HG03354 (cell line): ENCODE measurements around the gene PLAC9.
A peak's percentile ranks its signal among the peaks of the same experiment; 100 is the strongest.
"Not testable (repeated sequence)": the region's sequence is repeated elsewhere in the genome, so short reads cannot be mapped to it uniquely, and the experiment has no call there.

Experiments
- ATAC-seq: cut with Tn5 transposase; IDR thresholded peaks from one replicate; pipeline ENCODE4 v1.9.1; 2021; ENCODE audit warnings: mild to moderate bottlenecking; ENCODE audit not compliant: unreplicated experiment, poor library complexity, severe bottlenecking

The PLAC9 gene

DNA sequence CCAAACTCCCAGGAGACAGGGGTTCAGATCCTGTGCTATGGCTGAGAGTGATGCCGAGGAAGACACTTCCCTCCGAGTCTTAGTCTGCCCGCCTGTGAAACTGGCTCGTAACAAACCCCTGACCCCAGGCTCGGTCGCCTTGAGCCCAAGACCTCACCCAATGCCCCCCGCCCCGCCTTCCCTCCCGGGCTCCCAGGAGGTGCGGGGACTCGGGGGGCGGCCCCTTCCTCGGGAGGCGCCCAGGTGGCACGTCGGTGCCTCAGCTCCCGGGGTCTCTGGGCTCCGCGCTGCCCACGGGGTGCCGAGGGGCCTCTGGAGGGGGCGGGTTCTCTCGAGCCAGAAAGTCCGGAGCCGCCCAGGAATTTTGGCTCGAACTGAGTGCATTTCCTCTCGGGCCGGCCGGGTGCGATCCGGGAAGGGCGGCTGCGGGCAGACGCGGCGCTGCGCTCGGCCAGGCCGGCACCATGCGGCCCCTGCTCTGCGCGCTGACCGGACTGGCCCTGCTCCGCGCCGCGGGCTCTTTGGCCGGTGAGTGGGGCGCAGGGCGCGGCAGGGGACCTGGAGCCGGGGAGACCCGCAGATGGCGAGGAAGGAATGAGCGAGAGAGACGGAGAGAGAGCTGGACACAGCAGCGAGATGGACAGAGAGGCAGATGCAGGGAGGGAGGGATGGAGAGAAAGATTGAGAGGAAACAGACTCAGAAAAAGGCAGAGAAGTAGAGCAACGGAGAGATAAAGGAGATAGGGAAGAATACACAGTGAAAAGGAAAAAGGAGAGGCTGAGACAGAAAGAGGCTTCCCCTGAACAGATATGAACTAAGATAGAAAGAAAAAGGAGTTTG, at the start of gene PLAC9:
Gene PLAC9, plus strand, starts transcription at position 432 of the 841 bp plus-strand sequence. Its CDS starts 33 bp downstream, at position 465.
- no peak for ATAC-seq

DNA sequence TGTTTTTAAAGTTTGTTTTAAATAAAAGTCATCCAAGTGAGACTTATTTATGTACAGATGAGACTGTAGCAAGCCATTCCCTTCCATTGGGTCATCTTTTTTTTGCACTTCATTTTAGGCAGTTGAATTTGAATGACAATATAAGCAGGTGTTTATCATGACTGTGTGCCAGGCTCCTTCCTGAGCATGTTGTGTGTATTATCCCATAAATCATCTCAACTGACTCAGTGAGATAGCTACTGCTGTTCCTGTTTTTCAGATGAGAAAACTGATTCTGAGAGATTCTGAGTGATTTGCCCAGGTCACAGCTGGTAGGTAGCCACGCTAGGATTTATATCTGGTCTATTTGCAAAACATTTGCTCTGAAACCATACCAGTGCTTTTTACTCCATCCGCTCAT, 42.4 kb upstream of the PLAC9 start:
- ATAC-seq = no peak

DNA sequence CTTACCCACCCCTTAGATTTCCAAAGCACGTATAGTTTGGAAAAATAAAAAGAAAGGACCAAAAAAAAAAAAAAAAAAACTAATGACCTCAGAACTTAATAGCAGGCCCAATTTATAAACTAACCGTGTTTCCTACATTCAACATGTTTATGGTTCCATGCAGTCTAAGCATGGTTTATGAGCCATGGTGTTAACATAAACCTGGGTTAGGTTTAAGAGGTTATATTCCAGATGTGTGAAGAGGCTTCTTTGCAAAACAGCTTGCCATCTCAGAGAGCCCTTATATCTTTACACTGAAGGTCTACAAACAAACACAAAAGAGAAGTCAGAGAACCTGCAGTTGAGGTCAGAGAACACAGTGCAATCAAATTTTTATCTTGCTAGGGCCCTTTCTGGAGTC, 38.3 kb upstream of the PLAC9 start:
- ATAC-seq = no peak

DNA sequence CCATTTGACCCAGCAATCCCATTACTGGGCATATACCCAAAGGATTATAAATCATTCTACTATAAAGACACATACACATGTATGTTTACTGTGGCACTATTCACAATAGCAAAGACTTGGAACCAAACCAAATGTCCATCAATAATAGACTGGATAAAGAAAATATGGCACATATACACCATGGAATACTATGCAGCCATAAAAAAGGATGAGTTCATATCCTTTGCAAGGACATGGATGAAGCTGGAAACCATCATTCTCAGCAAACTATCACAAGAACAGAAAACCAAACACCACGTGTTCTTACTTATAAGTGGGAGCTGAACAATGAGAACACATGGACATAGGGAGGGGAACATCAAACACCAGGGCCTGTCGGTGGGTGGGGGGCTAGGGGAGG, 34.3 kb upstream of the PLAC9 start:
- ATAC-seq = not testable (repeated sequence)

DNA sequence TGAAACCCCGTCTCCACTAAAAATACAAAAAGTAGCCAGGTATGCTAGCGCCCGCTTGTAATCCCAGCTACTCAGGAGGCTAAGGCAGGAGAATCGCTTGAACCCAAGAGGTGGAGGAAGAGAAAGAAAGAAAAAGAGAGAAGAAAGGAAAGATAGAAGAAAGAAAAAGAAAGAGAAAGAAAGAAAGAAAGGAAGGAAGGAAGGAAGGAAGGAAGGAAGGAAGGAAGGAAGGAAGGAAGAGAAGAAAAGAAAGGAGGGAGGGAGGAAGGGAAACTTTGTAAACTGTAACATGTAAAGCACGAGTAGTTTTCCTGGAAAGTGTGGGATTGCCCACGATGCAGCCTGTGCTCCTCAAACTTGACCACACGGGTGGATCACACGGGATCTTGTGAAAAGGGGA, 33.2 kb upstream of the PLAC9 start:
- ATAC-seq = not testable (repeated sequence)

DNA sequence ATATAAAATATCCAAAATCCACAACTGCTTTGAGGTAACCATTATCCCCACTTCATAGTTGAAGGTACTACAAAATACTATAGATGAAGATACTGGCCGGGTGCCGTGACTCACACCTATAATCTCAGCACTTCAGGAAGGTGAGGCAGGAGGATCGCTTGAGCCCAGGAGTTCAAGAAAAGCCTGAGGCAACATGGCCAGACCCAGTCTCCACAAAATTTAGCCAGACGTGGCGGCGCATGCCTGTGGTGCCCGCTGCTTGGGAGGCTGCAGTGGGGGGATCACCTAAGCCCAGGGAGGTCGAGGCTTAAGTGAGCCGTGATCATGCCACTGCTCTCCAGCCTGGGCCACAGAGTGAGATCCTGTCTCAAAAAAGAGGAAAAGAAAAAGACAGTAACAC, 32.4 kb upstream of the PLAC9 start:
- ATAC-seq = no peak

DNA sequence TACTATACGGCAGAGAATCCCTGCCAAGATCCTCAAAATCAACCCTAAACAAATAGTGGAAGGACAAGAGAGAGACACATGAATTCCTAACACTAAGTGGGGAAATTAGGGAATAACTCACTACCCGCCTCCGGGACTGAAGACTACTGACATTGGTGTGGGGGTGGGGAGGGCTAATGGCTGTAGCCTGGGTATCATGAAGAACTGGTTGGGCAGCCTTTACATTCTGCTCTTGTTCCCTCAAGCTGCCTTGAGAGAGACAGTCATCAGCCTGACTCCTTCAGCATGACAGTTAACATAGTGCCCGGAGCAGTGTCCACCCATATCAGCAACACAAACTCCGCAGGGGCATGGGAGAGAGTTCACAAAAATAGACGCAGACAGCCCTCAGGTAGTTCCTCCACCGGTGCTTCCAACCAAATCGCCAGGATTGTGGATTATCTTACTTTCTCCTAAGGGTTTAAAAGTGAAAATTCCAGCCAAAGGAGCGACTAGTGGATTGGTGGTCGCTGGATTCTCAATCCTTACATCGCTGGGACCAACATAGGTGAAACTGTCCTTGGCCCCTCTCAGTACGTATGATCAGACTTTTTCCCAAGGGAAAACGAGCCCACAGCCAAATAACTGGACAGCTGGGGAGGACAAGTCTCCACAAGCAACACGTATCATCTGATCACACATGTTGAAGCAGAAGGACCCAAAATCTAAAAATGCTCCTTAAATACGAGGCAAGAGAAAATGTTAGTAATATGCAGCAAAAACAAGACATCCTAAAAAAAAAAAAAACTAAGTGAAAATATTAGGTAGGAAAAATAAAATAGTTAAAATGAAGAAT, 31.5 kb upstream of the PLAC9 start:
- no peak for ATAC-seq

DNA sequence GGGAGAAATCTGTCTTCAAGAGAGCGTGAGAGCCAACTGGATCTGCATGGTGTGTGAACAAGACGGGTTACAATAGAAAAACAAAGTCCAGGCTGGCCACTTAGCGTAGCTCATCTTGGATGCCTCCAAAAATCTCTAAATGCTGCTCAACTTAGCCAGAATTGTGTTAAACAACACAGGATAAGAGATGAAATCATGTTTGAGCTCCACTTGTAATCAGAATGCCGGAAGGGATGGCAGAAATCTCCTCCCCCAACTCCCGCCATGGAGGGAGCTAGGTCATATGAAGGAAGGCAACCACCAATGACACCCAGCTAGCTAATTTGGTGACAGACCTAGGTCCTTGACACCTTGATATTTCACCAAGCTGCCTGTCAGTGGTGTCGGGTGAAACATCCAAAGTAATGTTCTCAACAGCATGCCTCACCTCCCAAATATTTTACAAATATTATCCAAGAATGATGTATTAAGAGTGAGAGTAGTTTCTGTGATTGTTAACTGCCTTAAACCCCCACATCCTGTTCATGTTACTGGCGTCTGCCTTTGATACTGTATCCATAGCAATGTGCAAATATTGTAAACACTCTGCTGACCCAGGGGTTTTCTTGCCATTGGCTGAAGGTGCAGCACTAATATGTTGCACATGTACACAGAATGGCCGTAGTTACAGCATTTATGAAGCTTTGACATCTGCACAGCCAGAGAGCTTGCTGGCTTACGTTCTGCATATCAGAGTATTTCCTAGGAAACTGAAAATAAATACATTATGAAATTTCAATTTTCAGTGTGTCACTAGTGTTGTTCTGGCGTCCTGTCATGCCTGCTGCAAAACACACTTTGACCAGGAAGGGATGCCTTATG, 28.2 kb upstream of the PLAC9 start:
- peak; percentile 96 for ATAC-seq

GRCh38 chr10:80108576-80109239, 23.8 kb upstream of the PLAC9 start:
- ATAC-seq = no peak

DNA sequence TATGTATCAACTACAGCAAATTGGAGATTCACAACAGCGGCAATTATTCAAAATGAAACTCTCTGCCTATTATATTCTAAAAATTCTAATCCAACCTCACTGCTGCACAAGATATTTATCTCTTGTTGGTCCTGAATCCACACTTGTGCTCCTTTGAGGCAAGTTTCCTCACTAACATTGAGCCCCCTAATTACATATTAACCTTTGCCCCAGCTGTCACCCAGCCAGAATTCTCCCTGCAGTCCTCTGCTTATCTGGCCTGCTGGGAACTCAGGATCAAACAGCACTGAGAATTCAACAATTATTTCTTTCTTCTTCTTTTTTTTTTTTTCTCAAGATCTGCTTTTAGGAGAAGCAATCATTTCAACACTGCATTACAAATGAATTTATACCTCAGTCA, 21.5 kb upstream of the PLAC9 start:
- no peak for ATAC-seq

- no peak for ATAC-seq
Measured at GRCh38 chr10:80118669-80119068, 13.9 kb upstream of the PLAC9 start.

GRCh38 chr10:80122110-80122710, 10.3 kb upstream of the PLAC9 start:
- ATAC-seq = no peak

DNA sequence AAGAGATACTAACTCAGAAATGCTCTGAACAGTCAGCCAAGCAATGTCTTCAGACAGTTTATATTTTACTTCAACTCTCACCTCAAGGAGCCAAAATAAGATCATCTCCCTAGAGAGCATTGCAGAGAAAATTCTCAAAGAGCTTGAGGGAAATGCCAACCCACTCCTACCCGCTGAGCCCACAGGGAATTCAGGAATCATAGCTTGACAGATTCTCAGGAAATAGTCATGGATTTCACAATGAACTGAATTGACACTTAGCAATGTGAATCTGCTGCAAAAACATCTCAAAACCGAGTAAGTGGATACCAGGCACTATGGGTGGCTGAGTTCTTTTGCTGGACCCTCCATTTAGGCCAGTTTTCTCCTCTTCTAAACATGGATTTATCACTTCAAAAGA, 9.8 kb upstream of the PLAC9 start:
- no peak for ATAC-seq

GRCh38 chr10:80126876-80127275, 5.7 kb upstream of the PLAC9 start:
- no peak for ATAC-seq

DNA sequence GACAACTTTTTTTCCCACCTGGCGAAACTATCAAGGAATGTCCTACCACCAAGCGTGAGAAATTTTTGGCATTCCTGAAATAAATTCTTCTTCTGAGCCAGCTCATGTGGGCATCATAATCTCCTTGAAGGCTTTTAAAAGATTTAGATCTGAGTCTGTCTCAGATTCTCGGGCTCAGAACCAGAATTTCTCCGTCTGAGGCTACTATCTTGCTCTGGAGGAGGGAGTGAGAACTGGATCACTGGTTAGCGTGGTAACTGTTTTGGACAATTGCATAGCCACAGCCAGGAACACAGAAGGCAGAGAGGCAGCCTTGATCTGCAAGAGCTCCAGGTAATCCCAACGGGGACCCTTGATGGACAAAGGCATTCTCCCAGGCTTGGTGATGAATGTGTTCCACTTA, 1.0 kb upstream of the PLAC9 start:
- no peak for ATAC-seq

DNA sequence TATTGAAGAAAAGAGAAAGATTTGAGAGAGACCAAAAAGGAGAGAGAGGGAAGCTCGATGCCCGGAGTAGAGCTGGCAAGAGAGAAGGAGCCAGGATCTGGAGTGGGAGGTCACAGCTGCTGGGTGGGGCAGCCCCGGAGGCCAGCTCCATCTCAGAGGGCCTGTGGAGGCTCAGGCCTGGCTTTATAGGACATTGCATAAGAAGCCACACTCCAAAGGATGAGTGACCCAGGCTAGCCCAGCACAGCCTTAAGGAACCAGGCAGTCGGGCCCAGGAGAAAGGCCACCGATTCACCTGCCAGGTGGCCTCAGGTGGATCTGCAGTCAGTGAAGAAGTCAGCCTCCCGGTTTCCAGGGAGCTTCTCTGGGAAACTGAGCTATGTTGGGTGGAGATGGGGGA, 676 bp downstream of the PLAC9 start:
- ATAC-seq = no peak

GRCh38 chr10:80133687-80134086, 1.2 kb downstream of the PLAC9 start:
- not testable (repeated sequence) for ATAC-seq

DNA sequence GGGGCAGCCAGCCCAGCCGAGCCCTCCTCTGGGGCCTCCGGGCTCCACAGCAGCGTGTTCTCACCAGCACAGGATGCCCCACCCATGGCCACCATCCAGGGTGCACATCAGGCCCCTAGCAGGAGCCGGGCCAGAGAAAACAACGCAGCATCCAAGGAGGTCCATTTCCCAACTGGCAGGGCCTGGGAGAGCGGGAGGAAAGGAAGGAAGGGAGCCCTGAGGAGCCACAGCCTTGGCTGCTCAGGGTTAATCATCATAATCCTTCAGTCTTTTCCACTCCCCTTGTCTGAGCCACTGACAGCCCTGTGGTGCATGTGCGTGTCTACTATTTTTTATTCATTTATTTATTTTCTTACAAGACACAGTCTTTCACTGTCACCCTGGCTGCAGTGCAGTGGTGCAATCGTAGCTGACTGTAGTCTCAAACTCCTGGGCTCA, 3.6 kb downstream of the PLAC9 start:
- no peak for ATAC-seq
